HG03378 (cell line): Measurements from ENCODE around the gene PSMB8.
"Not testable (repeated sequence)": the region's sequence is repeated elsewhere in the genome, so short reads cannot be mapped to it uniquely, and the experiment has no call there.

Experiments
- ATAC-seq: cut with Tn5 transposase; IDR thresholded peaks from one replicate; pipeline ENCODE4 v1.9.1; 2021; ENCODE audit warnings: mild to moderate bottlenecking, moderate library complexity; ENCODE audit not compliant: unreplicated experiment

Gene PSMB8

DNA sequence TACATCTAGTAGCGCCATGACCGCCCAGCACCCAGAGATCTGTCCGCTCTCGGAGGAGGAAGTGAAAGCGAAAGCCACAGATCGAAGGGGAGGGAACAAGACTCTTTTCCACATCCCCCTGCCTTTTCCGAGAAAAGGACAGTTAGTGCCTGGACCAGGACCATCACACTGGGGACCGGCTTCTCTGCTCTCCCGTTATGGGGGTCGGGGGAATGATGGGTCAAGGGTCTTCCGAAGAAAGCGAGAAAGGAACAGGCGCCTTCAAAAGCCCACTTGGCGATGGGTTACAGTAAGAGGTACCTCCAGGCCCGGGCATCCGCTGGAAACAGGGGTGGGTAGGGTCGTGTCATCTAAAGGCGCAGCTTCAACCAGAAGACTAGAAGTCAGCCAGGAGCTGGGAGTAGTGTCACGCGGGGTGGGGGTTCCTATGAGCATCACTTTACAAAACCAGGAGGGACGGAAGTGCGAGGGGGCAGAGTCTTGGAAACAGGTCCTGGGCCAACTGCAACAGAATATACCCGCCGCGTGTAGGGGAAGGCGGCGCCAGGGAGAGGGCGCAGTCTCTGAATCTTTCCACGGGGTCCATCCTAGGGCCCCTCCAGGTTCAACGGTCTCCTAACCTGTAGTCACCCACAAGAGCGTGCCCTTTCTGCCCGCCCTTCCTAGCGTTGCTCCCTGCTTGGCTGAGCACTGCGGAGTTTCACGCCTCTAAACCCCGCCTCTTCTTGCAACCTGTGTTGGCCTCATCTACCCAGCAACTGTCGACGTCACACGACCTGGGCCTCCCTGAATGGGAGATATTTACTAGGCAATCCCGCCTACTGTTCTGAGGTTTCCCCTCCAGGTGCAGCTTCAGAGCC is at the start of gene PSMB8:
PSMB8 (minus strand) TSS at position 69 of the 860 bp plus-strand sequence; CDS start at position 18, 51 bp downstream.
- ATAC-seq, result peak; percentile 58

DNA sequence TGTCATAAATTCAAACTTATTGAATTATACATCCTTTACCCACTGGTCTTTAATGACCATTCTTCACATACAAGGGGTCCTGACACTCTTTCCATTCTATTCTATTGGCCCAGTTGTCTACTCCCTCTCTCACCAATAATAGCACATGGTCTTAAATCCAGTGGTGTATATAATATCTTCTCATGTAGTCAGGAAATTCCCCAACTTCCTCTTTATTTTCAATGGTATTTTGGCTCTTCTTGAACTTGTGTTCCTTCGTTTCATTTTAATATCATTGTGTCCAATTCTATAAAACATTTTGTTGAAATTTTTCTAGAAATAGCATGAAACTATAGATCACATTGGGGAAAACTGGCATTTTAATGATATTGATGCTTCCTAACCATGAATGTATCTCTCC is 47.0 kb upstream of the PSMB8 start:
- ATAC-seq, result no peak

- no peak for ATAC-seq
These were observed 45.7 kb upstream of the PSMB8 start for GRCh38 chr6:32889533-32889932.

DNA sequence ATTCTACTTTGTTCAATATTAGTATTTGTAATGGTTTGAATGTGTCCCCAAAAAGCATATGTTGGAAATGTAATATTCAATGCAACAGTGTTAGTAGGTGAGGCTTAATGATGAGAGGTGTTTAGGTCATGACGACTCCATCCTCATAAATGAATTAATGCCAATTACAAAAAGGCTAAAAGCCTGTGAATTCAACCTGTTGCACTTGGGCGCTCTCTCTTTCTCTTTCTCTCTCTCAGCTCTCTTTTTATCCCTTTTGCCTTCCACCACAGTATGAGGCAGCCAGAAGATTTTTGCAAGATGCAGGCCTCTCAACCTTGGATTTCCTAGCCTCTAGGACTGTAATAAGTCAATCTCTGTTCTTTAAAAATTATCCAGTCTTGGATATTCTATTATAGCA is 44.7 kb upstream of the PSMB8 start:
- no peak for ATAC-seq

DNA sequence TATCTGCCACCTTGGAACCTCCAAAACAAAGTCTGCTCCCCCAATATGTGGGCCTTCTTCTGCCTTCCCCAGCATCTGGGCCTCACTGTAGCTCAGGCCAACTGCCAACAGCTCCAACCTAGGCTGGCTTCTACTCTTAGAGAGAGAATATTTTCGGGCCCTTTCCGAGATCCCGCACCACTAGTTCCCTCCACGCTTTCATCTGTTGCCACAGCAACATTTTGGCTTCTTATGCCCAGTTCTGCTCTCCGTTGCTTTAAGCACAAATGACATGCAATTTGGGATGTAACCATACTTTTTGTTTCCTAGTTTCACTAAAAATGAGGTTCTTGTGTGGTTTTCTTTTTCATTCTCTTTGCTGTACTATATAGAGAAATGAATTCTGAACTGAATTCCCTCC is 43.8 kb upstream of the PSMB8 start:
- ATAC-seq, result no peak

DNA sequence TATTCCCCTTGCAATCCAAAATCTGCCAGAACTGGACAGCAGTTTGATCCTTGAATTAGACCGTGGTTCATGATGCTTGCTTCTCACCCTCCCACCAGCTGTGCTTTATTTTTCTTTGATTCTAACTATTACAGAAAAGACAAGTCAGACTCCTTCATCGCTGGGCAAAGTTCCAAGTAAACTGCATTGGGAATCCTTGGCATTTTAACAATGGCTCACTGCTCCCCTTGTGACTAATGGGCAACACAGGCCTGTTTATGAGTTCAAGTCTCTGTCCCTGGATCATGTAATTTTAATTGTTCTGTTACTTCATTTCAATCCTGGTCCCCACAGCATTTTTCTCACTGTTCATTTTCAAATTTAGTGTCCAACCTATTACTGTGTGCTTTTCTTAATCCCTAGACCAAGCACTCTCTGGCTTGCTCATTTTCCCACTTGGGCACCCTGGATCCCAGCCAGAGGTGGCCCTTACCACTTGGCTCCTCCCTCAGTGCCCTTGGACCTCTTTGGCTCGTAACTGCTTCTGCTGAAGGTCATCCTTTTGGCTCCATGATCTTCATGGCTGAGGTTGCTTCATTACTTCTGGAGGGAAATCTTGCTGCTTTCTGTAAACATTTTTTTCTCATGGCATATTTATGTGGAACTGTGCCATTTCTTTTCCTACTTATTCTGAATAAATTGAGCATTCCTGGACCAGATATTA is 43.0 kb upstream of the PSMB8 start:
- no peak for ATAC-seq

DNA sequence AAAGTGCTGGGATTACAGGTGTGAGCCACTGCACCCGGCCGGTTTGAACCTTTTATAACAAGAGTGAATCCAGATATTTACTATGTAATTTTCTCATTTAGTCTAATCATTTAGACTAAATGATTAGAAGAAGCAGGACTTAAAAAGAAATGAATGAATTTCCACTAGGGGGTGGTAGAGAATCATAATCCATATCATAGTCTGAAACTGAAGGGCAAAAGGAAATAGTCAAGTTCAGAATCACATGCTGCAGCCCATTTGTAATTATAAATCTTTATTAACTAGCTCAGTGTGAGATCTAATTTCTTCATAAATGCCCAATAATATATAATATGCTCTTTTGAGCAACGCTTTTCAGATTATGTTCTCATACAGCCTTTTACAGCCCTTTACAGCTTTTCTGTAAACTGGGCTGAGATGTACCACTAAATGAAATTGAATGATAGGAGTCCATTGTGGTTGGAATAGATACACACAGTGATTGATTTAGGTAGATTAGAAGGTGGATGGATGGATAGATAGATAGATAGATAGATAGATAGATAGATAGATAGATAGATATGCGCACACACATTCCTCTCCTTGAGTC is 41.9 kb upstream of the PSMB8 start:
- ATAC-seq, result no peak

DNA sequence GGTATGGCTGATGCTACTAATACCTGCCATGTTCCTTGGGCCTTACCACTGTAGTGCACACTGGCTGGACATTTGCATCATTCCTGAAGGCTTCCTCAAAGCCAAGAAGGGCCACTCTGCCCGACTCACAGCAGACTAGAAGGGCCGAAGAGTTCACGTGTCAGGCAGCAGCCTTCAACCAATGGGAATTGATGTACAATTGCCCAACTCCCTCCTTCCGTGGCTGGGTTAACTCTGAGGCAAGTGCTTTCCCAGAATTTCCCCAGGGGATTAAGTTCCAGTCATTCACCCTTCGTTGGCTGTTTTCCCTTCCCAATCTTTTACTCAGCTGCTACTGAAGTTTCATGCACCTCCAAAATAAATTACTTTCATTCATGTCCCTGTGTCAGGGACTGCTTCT is 39.9 kb upstream of the PSMB8 start:
- ATAC-seq, result no peak

DNA sequence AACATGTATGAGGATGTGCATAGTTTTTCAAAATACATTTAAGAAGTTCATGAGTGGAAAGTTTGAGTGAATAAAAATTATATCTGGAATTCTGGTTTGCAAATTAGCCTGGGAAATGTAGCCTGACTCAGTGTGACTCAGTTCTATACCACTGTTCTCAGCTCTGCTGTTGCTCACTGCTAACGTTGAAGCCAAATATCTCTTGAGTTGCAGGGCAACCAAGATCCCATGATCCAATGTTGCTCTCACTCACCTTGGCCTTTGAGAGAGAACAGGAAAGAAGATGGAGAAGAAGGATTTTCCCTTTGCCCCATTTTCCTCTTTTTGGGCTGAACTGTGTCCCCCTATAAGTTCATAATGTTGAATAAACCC is 39.0 kb upstream of the PSMB8 start:
- ATAC-seq, result no peak

GRCh38 chr6:32880962-32881361 is 37.1 kb upstream of the PSMB8 start:
- not testable (repeated sequence) for ATAC-seq

GRCh38 chr6:32879691-32880090 is 35.8 kb upstream of the PSMB8 start:
- ATAC-seq, result no peak

DNA sequence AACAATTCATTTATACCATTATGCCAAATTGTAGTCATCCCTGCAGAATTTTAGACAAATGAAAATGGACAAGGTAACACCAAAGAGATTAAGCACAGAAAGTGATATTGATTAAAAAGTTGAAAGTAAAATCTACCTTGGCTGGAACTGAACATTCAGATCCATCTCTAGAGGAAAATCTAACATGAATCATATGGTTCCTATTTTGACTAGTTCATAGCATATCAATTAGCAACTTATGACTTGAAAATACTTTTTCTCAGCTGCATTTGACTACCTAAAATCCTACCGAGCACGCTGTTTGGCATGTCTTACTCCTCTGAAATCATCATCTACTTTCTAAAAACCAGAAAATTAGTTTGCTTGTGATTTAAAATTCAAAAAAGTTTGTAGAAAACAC is 32.8 kb upstream of the PSMB8 start:
- no peak for ATAC-seq

DNA sequence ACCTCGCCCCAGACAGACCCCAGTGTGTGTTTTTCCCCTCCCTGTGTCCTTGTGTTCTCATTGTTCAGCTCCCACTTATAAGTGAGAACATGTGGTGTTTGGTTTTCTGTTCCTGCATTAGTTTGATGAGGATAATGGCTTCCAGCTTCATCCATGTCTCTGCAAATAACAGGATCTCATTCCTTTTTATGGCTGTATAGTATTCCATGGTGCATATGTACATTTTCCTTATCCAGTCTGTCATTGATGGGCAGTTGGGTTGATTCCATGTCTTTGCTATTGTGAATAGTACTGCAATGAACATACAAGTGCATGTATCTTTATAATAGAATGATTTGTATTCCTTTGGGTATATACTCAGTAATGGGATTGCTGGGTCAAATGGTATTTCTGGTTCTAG is 30.1 kb upstream of the PSMB8 start:
- ATAC-seq, result not testable (repeated sequence)

GRCh38 chr6:32868257-32868788 is 24.5 kb upstream of the PSMB8 start:
- no peak for ATAC-seq

- no peak for ATAC-seq
These were observed 23.9 kb upstream of the PSMB8 start for GRCh38 chr6:32867554-32868256.

DNA sequence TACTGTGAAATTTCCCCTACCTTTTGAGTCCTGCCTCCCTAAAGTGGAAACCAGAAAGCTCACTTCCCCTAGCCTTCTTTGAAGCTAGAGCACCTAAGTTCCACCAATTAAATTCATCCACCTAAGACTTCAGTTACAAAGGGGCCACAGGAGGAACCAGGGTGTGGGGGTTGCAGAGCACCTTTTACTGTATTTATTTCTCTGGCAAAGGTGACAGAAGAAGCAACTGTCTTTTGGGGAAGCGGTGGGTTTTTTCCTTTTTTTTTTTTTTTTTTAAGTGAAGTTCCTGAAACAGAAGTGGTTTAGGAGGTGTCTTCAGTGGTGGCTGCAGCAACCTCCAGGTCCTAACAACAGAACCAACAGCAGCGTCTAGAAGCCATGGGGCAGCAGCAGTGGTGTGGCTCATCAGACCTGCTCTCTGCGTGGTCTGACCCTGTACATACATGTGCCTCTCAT is 23.2 kb upstream of the PSMB8 start:
- ATAC-seq, result no peak

DNA sequence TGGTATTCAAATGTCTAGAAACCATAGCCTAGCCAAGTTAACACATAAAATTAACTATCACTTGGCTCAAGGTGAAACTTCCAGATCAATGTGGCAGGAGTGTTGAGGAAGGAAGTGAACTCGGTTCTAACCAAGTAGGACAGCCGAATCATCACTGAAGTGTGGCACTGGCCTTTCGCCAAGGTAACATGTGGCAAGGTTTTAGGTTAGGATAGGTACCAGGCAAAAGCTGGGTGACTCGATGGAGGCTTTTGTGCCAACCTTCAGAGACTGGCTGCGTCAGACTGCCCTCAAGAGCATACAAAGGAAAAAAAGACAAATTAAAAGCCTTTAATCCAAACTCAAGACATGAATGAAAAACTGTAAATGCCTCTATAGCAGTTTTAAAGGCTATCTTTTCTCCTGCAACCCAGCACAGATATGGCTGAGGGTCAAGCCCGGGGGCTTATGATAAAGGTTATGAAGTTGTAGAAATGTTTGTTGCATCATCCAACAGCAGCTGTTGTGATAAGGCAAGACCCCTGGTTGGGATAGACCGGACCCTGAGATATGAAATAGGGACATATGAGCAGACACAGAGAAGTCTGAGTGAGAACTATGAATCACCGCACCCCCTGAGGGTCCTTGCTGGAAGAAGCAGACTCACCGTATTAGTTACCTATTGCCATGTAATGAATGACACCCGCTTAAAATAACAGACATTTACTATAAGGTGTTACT is 22.0 kb upstream of the PSMB8 start:
- no peak for ATAC-seq

- ATAC-seq, result no peak
These were observed 18.9 kb upstream of the PSMB8 start for GRCh38 chr6:32862725-32863124.

GRCh38 chr6:32860674-32861073 is 16.8 kb upstream of the PSMB8 start:
- ATAC-seq, result no peak

DNA sequence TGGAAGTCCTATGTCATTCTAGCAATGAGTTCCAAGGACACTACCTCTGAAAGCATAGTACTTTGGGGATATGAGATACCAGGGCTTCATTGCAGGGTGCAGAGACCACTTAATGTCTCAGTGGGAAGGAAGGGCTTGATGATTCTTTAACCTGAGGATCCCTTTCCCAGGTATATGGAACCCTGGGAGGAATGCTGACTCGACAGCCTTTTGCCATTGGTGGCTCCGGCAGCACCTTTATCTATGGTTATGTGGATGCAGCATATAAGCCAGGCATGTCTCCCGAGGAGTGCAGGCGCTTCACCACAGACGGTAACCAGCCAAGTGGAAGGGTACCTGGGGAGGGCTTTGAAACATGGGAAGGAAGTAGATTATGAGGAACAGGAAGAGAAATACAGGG is 14.3 kb upstream of the PSMB8 start:
- ATAC-seq, result no peak
